ENCODE results near the gene TMC7.

Gene TMC7

GRCh38 chr16:19102187-19102872 is 118.6 kb downstream of the TMC7 start:
- Histone ChIP-seq H2AFZ (ENCODE audit: low read length) (no peak overlapping the region), H3K4me2 (ENCODE audit: low read depth, low read length, poor library complexity, severe bottlenecking) (no peak overlapping the region), H4K20me1 (ENCODE audit: insufficient read depth, low read length, poor library complexity, severe bottlenecking) (no peaks in the 10 kb centered on the region), H3K9me3 (ENCODE audit: insufficient read depth, low read depth, low read length) (no peaks in the 10 kb centered on the region), H3K4me3 (ENCODE audit: low read length, poor library complexity, severe bottlenecking) (no peak overlapping the region), H3F3A (ENCODE audit: low read depth) (no peaks in the 10 kb centered on the region), H3K4me1 (ENCODE audit: insufficient read depth, low read length, poor library complexity, severe bottlenecking) (no peaks in the 10 kb centered on the region), H3K9me2 (replicated peaks; ENCODE audit: low read depth, low read length) (no peaks in the 10 kb centered on the region), H3K27me3 (ENCODE audit: insufficient read depth, low read length, poor library complexity, severe bottlenecking) (no peaks in the 10 kb centered on the region), H3K36me3 (ENCODE audit: insufficient read depth, low read length) (no peaks in the 10 kb centered on the region), H3K9ac (ENCODE audit: low read depth, low read length, poor library complexity, severe bottlenecking) (no peak overlapping the region), H3K79me2 (ENCODE audit: insufficient read depth, low read length) (no peaks in the 10 kb centered on the region)
- TF ChIP-seq EZH2phosphoT487 (IDR thresholded peaks at IDR 0.05; ENCODE audit: borderline replicate concordance): no peak
- TF ChIP-seq CTCF (conservative IDR thresholded peaks at IDR 0.05; ENCODE audit: low read length): no peak

- H2AFZ ChIP-seq (ENCODE audit: low read length): no peak overlapping the region
- H3K79me2 ChIP-seq (ENCODE audit: insufficient read depth, low read length): no peaks in the 10 kb centered on the region
- no peaks in the 10 kb centered on the region for H3K27me3 ChIP-seq (ENCODE audit: insufficient read depth, low read length, poor library complexity, severe bottlenecking)
- H3F3A ChIP-seq (ENCODE audit: low read depth): no peaks in the 10 kb centered on the region
- H3K4me3 ChIP-seq (ENCODE audit: low read length, poor library complexity, severe bottlenecking): no peak overlapping the region
- TF ChIP-seq EZH2phosphoT487 (IDR thresholded peaks at IDR 0.05; ENCODE audit: borderline replicate concordance): no peak
- no peak for TF ChIP-seq CTCF (conservative IDR thresholded peaks at IDR 0.05; ENCODE audit: low read length)
- H4K20me1 ChIP-seq (ENCODE audit: insufficient read depth, low read length, poor library complexity, severe bottlenecking): no peaks in the 10 kb centered on the region
- H3K4me1 ChIP-seq (ENCODE audit: insufficient read depth, low read length, poor library complexity, severe bottlenecking): no peaks in the 10 kb centered on the region
- no peaks in the 10 kb centered on the region for H3K36me3 ChIP-seq (ENCODE audit: insufficient read depth, low read length)
- H3K9me2 ChIP-seq (replicated peaks; ENCODE audit: low read depth, low read length): no peaks in the 10 kb centered on the region
- no peak overlapping the region for H3K9ac ChIP-seq (ENCODE audit: low read depth, low read length, poor library complexity, severe bottlenecking)
- H3K4me2 ChIP-seq (ENCODE audit: low read depth, low read length, poor library complexity, severe bottlenecking): no peak overlapping the region
- no peaks in the 10 kb centered on the region for H3K9me3 ChIP-seq (ENCODE audit: insufficient read depth, low read depth, low read length)
Measured at GRCh38 chr16:19104607-19105006, 120.9 kb downstream of the TMC7 start.

- H2AFZ ChIP-seq (ENCODE audit: low read length): no peak overlapping the region
- H3K9ac ChIP-seq (ENCODE audit: low read depth, low read length, poor library complexity, severe bottlenecking): no peak overlapping the region
- no peaks in the 10 kb centered on the region for H3F3A ChIP-seq (ENCODE audit: low read depth)
- no peaks in the 10 kb centered on the region for H3K36me3 ChIP-seq (ENCODE audit: insufficient read depth, low read length)
- H3K79me2 ChIP-seq (ENCODE audit: insufficient read depth, low read length): no peaks in the 10 kb centered on the region
- no peaks in the 10 kb centered on the region for H3K27me3 ChIP-seq (ENCODE audit: insufficient read depth, low read length, poor library complexity, severe bottlenecking)
- H3K4me2 ChIP-seq (ENCODE audit: low read depth, low read length, poor library complexity, severe bottlenecking): no peak overlapping the region
- H3K9me3 ChIP-seq (ENCODE audit: insufficient read depth, low read depth, low read length): no peaks in the 10 kb centered on the region
- H4K20me1 ChIP-seq (ENCODE audit: insufficient read depth, low read length, poor library complexity, severe bottlenecking): no peaks in the 10 kb centered on the region
- TF ChIP-seq CTCF (conservative IDR thresholded peaks at IDR 0.05; ENCODE audit: low read length): no peak
- no peak for TF ChIP-seq EZH2phosphoT487 (IDR thresholded peaks at IDR 0.05; ENCODE audit: borderline replicate concordance)
- H3K9me2 ChIP-seq (replicated peaks; ENCODE audit: low read depth, low read length): no peaks in the 10 kb centered on the region
- H3K4me1 ChIP-seq (ENCODE audit: insufficient read depth, low read length, poor library complexity, severe bottlenecking): no peaks in the 10 kb centered on the region
- no peak overlapping the region for H3K4me3 ChIP-seq (ENCODE audit: low read length, poor library complexity, severe bottlenecking)
Measured at GRCh38 chr16:19105131-19105530, 121.4 kb downstream of the TMC7 start.

Data from Loucy (cell line).